HepG2 (cell line): ENCODE data around the gene MEGF11. TPM values are rescaled to one million over a fixed set of nuclear protein-coding genes. Genes with fewer than 3 reads are reported as not detected.

Experiments used
- ATAC-seq: fragments of 200-7000 bp; cut with Tn5 transposase; 3 replicates; pipeline ENCODE4 v1.9.1; 2020; ENCODE audit warnings: mild to moderate bottlenecking, moderate library complexity
- BruUV-seq: library from RNA; stranded (reverse); fragments of 400-500 nt; replicated peaks from 2 replicates; lab custom pipeline; 2021; lab: Mats Ljungman, UMichigan
- CTCF ChIA-PET: fragments of 300-600 bp; formaldehyde crosslinking; extraction: SDS; loops from one replicate; lab custom pipeline; 2021; ENCODE audit warnings: low total read pairs, inconsistent platforms, low intra/inter-chr PET ratio; lab: Yijun Ruan, JAX
- POLR2A ChIA-PET: fragments of 350-600 bp; sonication (Branson Sonifier 250); formaldehyde crosslinking; loops from one replicate; lab custom pipeline; 2020; ENCODE audit warnings: antibody characterized with exemption, inconsistent platforms; lab: Yijun Ruan, JAX
- DNase-seq: peaks from one replicate; pipeline ENCODE4 v3.0.0-alpha.2; 2015; ENCODE audit warnings: low spot score
- FAIRE-seq: peaks from 3 replicates; lab custom pipeline; 2011; peaks lifted over from hg19 to GRCh38; lab: Jason Lieb, UNC
- H2AFZ ChIP-seq: one replicate; pipeline ENCODE4 v1.6.1; 2011; ENCODE audit warnings: low read length, inconsistent platforms
- H3K27ac ChIP-seq: fragments of 300-600 bp; 3 replicates; pipeline ENCODE4 v1.8.0; 2011; ENCODE audit warnings: mixed run types, mild to moderate bottlenecking, mixed read lengths, low read length, inconsistent platforms; ENCODE audit not compliant: insufficient read depth; ENCODE audit errors: extremely low read length
- H3K27me3 ChIP-seq, 2 experiments: fragments of 200-600 bp in 1 of 2; 2 replicates in 1 of 2; 3 replicates in 1 of 2; pipeline versions ENCODE4 v1.6.0 to v1.8.0; 2011; ENCODE audit warnings: low read length in 2 of 2, mild to moderate bottlenecking in 2 of 2, moderate library complexity in 2 of 2, inconsistent platforms in 1 of 2; ENCODE audit not compliant: insufficient read depth in 2 of 2, control insufficient read depth in 1 of 2
- H3K36me3 ChIP-seq, 2 experiments: fragments of 200-600 bp in 1 of 2; replicated peaks in 1 of 2; 2 replicates in 1 of 2; 3 replicates in 1 of 2; pipeline versions ENCODE4 v1.5.1 to v1.8.0; 2011; ENCODE audit warnings: low read length in 2 of 2, inconsistent platforms in 1 of 2; ENCODE audit not compliant: insufficient read depth in 2 of 2, control insufficient read depth in 1 of 2
- H3K4me1 ChIP-seq: 2 replicates; pipeline ENCODE4 v1.5.1; 2012; ENCODE audit warnings: low read length, inconsistent platforms; ENCODE audit not compliant: insufficient read depth
- H3K4me2 ChIP-seq: 2 replicates; pipeline ENCODE4 v1.6.0; 2011; ENCODE audit warnings: low read depth, low read length, inconsistent platforms
- H3K4me3 ChIP-seq, 3 experiments: fragments of 200-600 bp in 1 of 3; sonication (generic), shearing (Covaris generic) in 1 of 3; replicated peaks in 1 of 3; 2 replicates each; pipeline ENCODE4 v1.5.1; 2011 to 2016; ENCODE audit warnings: low read length in 3 of 3, inconsistent platforms in 2 of 3, low read depth in 2 of 3, mild to moderate bottlenecking in 2 of 3, control low read depth in 1 of 3, mixed read lengths in 1 of 3; ENCODE audit not compliant: insufficient read depth in 1 of 3
- H3K79me2 ChIP-seq: one replicate; pipeline ENCODE4 v1.6.1; 2011; ENCODE audit warnings: low read length, inconsistent platforms; ENCODE audit not compliant: insufficient read depth
- H3K9ac ChIP-seq: 2 replicates; pipeline ENCODE4 v1.6.0; 2011; ENCODE audit warnings: mild to moderate bottlenecking, low read depth, low read length, inconsistent platforms; ENCODE audit not compliant: insufficient read depth
- H3K9me3 ChIP-seq: 2 replicates; pipeline ENCODE4 v1.5.1; 2012; ENCODE audit warnings: mild to moderate bottlenecking, low read length
- H4K20me1 ChIP-seq: 2 replicates; pipeline ENCODE4 v1.6.0; 2011; ENCODE audit warnings: inconsistent platforms, mild to moderate bottlenecking, low read length, moderate library complexity; ENCODE audit not compliant: insufficient read depth
- CTCF ChIP-seq: sonication (generic); formaldehyde crosslinking; IDR thresholded peaks from 2 replicates; pipeline ENCODE4 v1.5.0; 2020; ENCODE audit warnings: mild to moderate bottlenecking, missing genetic modification reagents, moderate library complexity
- ELF3 ChIP-seq: IDR thresholded peaks from 2 replicates; pipeline ENCODE4 v1.6.1; 2016; ENCODE audit warnings: missing genetic modification reagents, missing compliant biosample characterization
- LRRFIP1 ChIP-seq: sonication (generic); formaldehyde crosslinking; conservative IDR thresholded peaks from 2 replicates; pipeline ENCODE4 v1.4.0; 2020; ENCODE audit warnings: missing genetic modification reagents
- TEAD3 ChIP-seq: optimal IDR thresholded peaks from 2 replicates; pipeline ENCODE3; 2016; ENCODE audit warnings: borderline replicate concordance
- TFDP2 ChIP-seq: sonication (generic); formaldehyde crosslinking; IDR thresholded peaks from 2 replicates; pipeline ENCODE4 v1.4.0; 2020; ENCODE audit warnings: missing genetic modification reagents
- UBTF ChIP-seq: sonication (generic); formaldehyde crosslinking; IDR thresholded peaks from 2 replicates; pipeline ENCODE4 v1.4.0; 2020; ENCODE audit warnings: mild to moderate bottlenecking, missing genetic modification reagents
- WGBS: methylation state at CpG from one replicate; pipeline ENCODE4 v1.1.6; 2017; ENCODE audit warnings: low lambda C conversion rate; 5-methylcytosine and 5-hydroxymethylcytosine counted together
- in situ Hi-C: cut with HindIII; loops from 2 replicates; pipeline ENCODE4 v1.10.0; 2017; ENCODE audit warnings: low pct_unique_long_range_greater_than_20kb; ENCODE audit not compliant: extremely low pct_ligation_motif_present
- intact Hi-C: fragments of 100-400 bp; cut with micrococcal nuclease; formaldehyde crosslinking; loops from one replicate; pipeline ENCODE4 v1.10.0; 2022; ENCODE audit not compliant: unreplicated experiment
- polyA plus RNA-seq, 8 experiments: library from polyadenylated mRNA; depleted of rRNA in 3 of 8; stranded (reverse) in 7 of 8; unstranded in 1 of 8; fragments of >200 nt; fragmentation: Illumina TruSeq in 4 of 8; extraction: Trizol in 4 of 8; gene quantifications; 2 replicates each; pipeline versions ENCODE4 v1.2.1 to v1.2.3, GENCODE V29; 2011 to 2016; ENCODE audit warnings: low read depth in 4 of 8, missing spikeins in 1 of 8, mixed read lengths in 1 of 8; ENCODE audit not compliant: insufficient read depth in 1 of 8
- total RNA-seq, 5 experiments: library from RNA; depleted of rRNA; stranded (reverse); fragments of >200 nt; fragmentation: Illumina TruSeq; extraction: Trizol; gene quantifications; 2 replicates each; pipeline ENCODE4 v1.2.3, GENCODE V29; 2016; ENCODE audit warnings: low read depth in 1 of 5

Gene MEGF11
- total and polyA plus RNA-seq, 2 of the 13 experiments (the other 11 are each of a cell fraction or from before 2014, with no cell fraction given) = not detected

GRCh38 chr15:65929573-65929972, 324.0 kb downstream of the MEGF11 start (continued):
- no peak for TF ChIP-seq TFDP2 (CRISPR knock-in tag)
- no peak for TF ChIP-seq UBTF
- TF ChIP-seq LRRFIP1 = no peak

GRCh38 chr15:65927545-65927944, 326.0 kb downstream of the MEGF11 start:
- DNase-seq = no peak
- 0% methylated on average over 2 of the region's 2 CpGs for WGBS
- no peaks in the 10 kb centered on the region for H3K27me3 ChIP-seq
- peak; percentile 61 for ATAC-seq
- H3K9ac ChIP-seq = no peak overlapping the region
- FAIRE-seq = no peak
- no TSS peak for BruUV-seq
- intact Hi-C loops = no loop called here
- no peak overlapping the region for H3K4me2 ChIP-seq
- no peaks in the 10 kb centered on the region for H3K9me3 ChIP-seq
- no peak overlapping the region for H2AFZ ChIP-seq
- H3K79me2 ChIP-seq = no peaks in the 10 kb centered on the region
- TF ChIP-seq CTCF (peak; percentile 25), TEAD3 (CRISPR knock-in tag) (peak; percentile 97), ELF3 (CRISPR knock-in tag) (no peak)
- in situ Hi-C loops = no loop called here
- H3K36me3 ChIP-seq = no peaks in the 10 kb centered on the region
- H3K4me1 ChIP-seq = no peaks in the 10 kb centered on the region
- ChIA-PET POLR2A (no interaction called here), CTCF (no interaction called here)
- H4K20me1 ChIP-seq = no peaks in the 10 kb centered on the region
- H3K4me3 ChIP-seq = no peak overlapping the region
- H3K27ac ChIP-seq = no peak overlapping the region
